22Rv1 (cell line): ENCODE data around the gene OR10H4.
A peak's percentile ranks its signal among the peaks of the same experiment; 100 is the strongest.

Experiments
- CTCF ChIP-seq: fragments of 450-650 bp; IDR thresholded peaks from 2 replicates; pipeline ENCODE4 v1.5.1; 2017; ENCODE audit warnings: mild to moderate bottlenecking
- ZFX ChIP-seq: fragments of 450-650 bp; IDR thresholded peaks from 2 replicates; pipeline ENCODE4 v1.6.1; 2017; ENCODE audit warnings: antibody characterized with exemption, borderline replicate concordance

GRCh38 chr19:15971224-15971780 lies 22.5 kb downstream of the OR10H4 start:
- TF ChIP-seq CTCF (0 out of 2 replicates have a peak, but pooled peaks have one; percentile 10), ZFX (no peak)
